GM12878 (cell line): ENCODE data around the gene SASH3. TPM values are rescaled to one million over a fixed set of nuclear protein-coding genes. Genes with fewer than 3 reads are reported as not detected.

Experiments
- ATAC-seq: fragments of 200-7000 bp; cut with Tn5 transposase; 3 replicates; pipeline ENCODE4 v1.9.1; 2020; ENCODE audit warnings: mild to moderate bottlenecking, moderate library complexity
- BruUV-seq: library from RNA; stranded (reverse); fragments of 400-500 nt; replicated peaks from 2 replicates; lab custom pipeline; 2021; lab: Mats Ljungman, UMichigan
- CTCF ChIA-PET: fragments of 300-600 bp; sonication (Branson Sonifier 250); formaldehyde crosslinking; extraction: SDS; loops from one replicate; lab custom pipeline; 2021; ENCODE audit warnings: inconsistent platforms; lab: Yijun Ruan, JAX
- POLR2A ChIA-PET: fragments of 350-600 bp; formaldehyde crosslinking; extraction: SDS; loops from one replicate; lab custom pipeline; 2021; ENCODE audit warnings: inconsistent platforms; lab: Charles Lee
- RAD21 ChIA-PET: fragments of 300-600 bp; sonication (Branson Sonifier 250); formaldehyde crosslinking; loops from one replicate; lab custom pipeline; 2023; ENCODE audit warnings: antibody characterized with exemption; ENCODE audit not compliant: unreplicated experiment; lab: Charles Lee
- SMC1A ChIA-PET: fragments of 300-600 bp; sonication (Branson Sonifier 250); formaldehyde crosslinking; loops from one replicate; lab custom pipeline; 2023; ENCODE audit not compliant: unreplicated experiment, uncharacterized antibody; lab: Charles Lee
- DNase-seq: peaks from one replicate; pipeline ENCODE4 v3.0.0-alpha.2; 2011; ENCODE audit warnings: low read depth, low spot score
- FAIRE-seq: peaks from 3 replicates; lab custom pipeline; 2011; peaks lifted over from hg19 to GRCh38; lab: Jason Lieb, UNC
- H2AFZ ChIP-seq: 2 replicates; pipeline ENCODE4 v1.6.0; 2011; ENCODE audit warnings: low read depth, low read length, control low read depth; ENCODE audit not compliant: control insufficient read depth
- H3K27ac ChIP-seq: 2 replicates; pipeline ENCODE4 v1.5.1; 2011; ENCODE audit warnings: control low read depth; ENCODE audit not compliant: control insufficient read depth, insufficient read depth
- H3K27me3 ChIP-seq, 2 experiments: replicated peaks in 1 of 2; 2 replicates each; pipeline versions ENCODE4 v1.6.0 to v1.6.1; 2011; ENCODE audit warnings: low read length in 1 of 2; ENCODE audit not compliant: control insufficient read depth in 2 of 2, insufficient read depth in 2 of 2
- H3K36me3 ChIP-seq, 2 experiments: 2 replicates each; pipeline ENCODE4 v1.5.1; 2011; ENCODE audit warnings: low read length in 1 of 2; ENCODE audit not compliant: control insufficient read depth in 2 of 2, insufficient read depth in 2 of 2
- H3K4me1 ChIP-seq: 2 replicates; pipeline ENCODE4 v1.6.1; 2011; ENCODE audit warnings: mild to moderate bottlenecking, low read length, moderate library complexity, mixed read lengths; ENCODE audit not compliant: control insufficient read depth, insufficient read depth
- H3K4me2 ChIP-seq: 2 replicates; pipeline ENCODE4 v1.6.0; 2011; ENCODE audit warnings: control low read depth; ENCODE audit not compliant: control insufficient read depth, insufficient read depth
- H3K4me3 ChIP-seq: fragments of 200-600 bp; sonication (generic); 2 replicates; pipeline ENCODE4 v1.5.1; 2016
- H3K79me2 ChIP-seq: 2 replicates; pipeline ENCODE4 v1.6.0; 2011; ENCODE audit warnings: low read length; ENCODE audit not compliant: control insufficient read depth, insufficient read depth
- H3K9ac ChIP-seq: 2 replicates; pipeline ENCODE4 v1.8.0; 2011; ENCODE audit warnings: low read length, control low read depth, mixed read lengths; ENCODE audit not compliant: control insufficient read depth, insufficient read depth
- H3K9me3 ChIP-seq: replicated peaks from 3 replicates; pipeline ENCODE4 v1.5.1; 2011; ENCODE audit warnings: mild to moderate bottlenecking, low read length; ENCODE audit not compliant: control insufficient read depth, insufficient read depth
- H4K20me1 ChIP-seq: 2 replicates; pipeline ENCODE4 v1.6.0; 2011; ENCODE audit not compliant: control insufficient read depth, insufficient read depth
- ATF7 ChIP-seq: fragments of 450-650 bp; IDR thresholded peaks from 2 replicates; pipeline ENCODE4 v1.6.1; 2016; ENCODE audit warnings: low read depth, mild to moderate bottlenecking
- BCLAF1 ChIP-seq: fragments of 450-650 bp; IDR thresholded peaks from 2 replicates; pipeline ENCODE4 v1.6.1; 2017; ENCODE audit warnings: antibody characterized with exemption, mild to moderate bottlenecking, moderate library complexity
- NKRF ChIP-seq: fragments of 450-650 bp; conservative IDR thresholded peaks from 2 replicates; pipeline ENCODE4 v1.6.1; 2017; ENCODE audit warnings: mild to moderate bottlenecking, moderate library complexity
- PRDM15 ChIP-seq: fragments of 450-650 bp; formaldehyde crosslinking; IDR thresholded peaks from 2 replicates; pipeline ENCODE4 v1.4.0; 2020; ENCODE audit warnings: mild to moderate bottlenecking, moderate library complexity
- TCF3 ChIP-seq: IDR thresholded peaks from 2 replicates; pipeline ENCODE4 v1.6.1; 2012; ENCODE audit warnings: low read depth, mild to moderate bottlenecking, low read length, borderline replicate concordance; ENCODE audit not compliant: insufficient read depth
- ZNF274 ChIP-seq: IDR thresholded peaks from one replicate; pipeline ENCODE4 v1.8.0; 2011; ENCODE audit not compliant: insufficient read length, insufficient read depth
- WGBS: methylation state at CpG from one replicate; pipeline ENCODE4 v1.1.6; 2016; ENCODE audit warnings: low lambda C conversion rate; ENCODE audit not compliant: insufficient replicate concordance, insufficient coverage; ENCODE audit errors: missing lambda C conversion rate; 5-methylcytosine and 5-hydroxymethylcytosine counted together
- in situ Hi-C: fragments of 300-500 bp; cut with MboI; formaldehyde crosslinking; loops from 9 replicates; pipeline ENCODE4 v1.14.3; 2018; ENCODE audit warnings: mixed read lengths
- intact Hi-C: fragments of 100-400 bp; cut with micrococcal nuclease; formaldehyde crosslinking; loops from one replicate; pipeline ENCODE4 v1.14.2; 2022; ENCODE audit not compliant: unreplicated experiment
- polyA plus RNA-seq, 11 experiments: library from polyadenylated mRNA; depleted of rRNA in 4 of 11; unstranded in 6 of 11; stranded (reverse) in 5 of 11; fragments of >200 nt; fragmentation: Nextera tagmentation in 4 of 11; fragmentation: Illumina TruSeq in 1 of 11; extraction: Ambion mirVana in 4 of 11; extraction: Trizol in 1 of 11; gene quantifications; 1 replicate in 1 of 11; 2 replicates in 10 of 11; pipeline versions ENCODE4 v1.2.1 to v1.2.3, GENCODE V29; 2011 to 2016; ENCODE audit warnings: inconsistent platforms in 2 of 11, missing spikeins in 2 of 11, low read depth in 1 of 11
- total RNA-seq, 4 experiments: library from RNA; depleted of rRNA in 3 of 4; stranded (reverse); fragments of >200 nt in 3 of 4; fragmentation: Illumina TruSeq in 1 of 4; extraction: Trizol in 1 of 4; gene quantifications; 2 replicates each; pipeline versions ENCODE4 v1.2.1 to v1.2.3, GENCODE V29; 2013 to 2021
- TF ChIP-seq, protein P1 (sequence below), 3 experiments: IDR thresholded peaks in 2 of 3; conservative IDR thresholded peaks in 1 of 3; 2 replicates each; pipeline ENCODE4 v1.5.1; 2011; ENCODE audit warnings: low read depth in 3 of 3, low read length in 3 of 3, mild to moderate bottlenecking in 3 of 3, control low read depth in 2 of 3, moderate library complexity in 2 of 3, inconsistent platforms in 1 of 3, mixed read lengths in 1 of 3; ENCODE audit not compliant: control insufficient read depth in 2 of 3, insufficient read depth in 1 of 3; ENCODE audit errors: extremely low read depth in 1 of 3
- TF ChIP-seq, protein P2 (sequence below): IDR thresholded peaks from 2 replicates; pipeline ENCODE4 v1.6.1; 2011; ENCODE audit warnings: mild to moderate bottlenecking, low read depth, low read length, moderate library complexity; ENCODE audit not compliant: insufficient replicate concordance
- TF ChIP-seq, protein P3 (sequence below): fragments of 450-650 bp; IDR thresholded peaks from 2 replicates; pipeline ENCODE4 v1.6.1; 2016; ENCODE audit warnings: mild to moderate bottlenecking

SASH3 gene
- total and polyA plus RNA-seq, 10 of the 15 experiments (the other 5 are each of a cell fraction or from before 2014, with no cell fraction given): 23.1 to 233 (median 160) TPM

DNA sequence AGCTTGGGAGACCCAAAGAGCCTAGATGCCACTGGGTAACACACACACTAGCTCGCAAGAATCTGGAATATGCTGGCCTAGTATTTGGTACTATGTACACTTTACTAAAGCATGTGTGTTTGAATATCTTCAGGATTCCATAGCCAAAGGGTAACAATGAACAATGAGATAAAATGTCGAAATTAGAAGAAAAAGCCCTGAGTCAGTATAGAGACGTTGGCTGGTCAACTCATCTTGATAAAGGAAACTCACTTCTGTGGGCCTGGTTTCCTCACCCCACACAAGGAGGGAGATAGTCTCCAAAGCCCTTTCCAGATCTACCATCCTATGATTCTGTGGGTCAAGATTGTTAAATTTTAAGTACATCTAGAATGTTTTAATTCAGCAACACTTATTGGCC, 57.1 kb downstream of the SASH3 start:
- Histone ChIP-seq H3K27ac (no peak overlapping the region), H3K4me2 (no peak overlapping the region), H3K4me3 (no peak overlapping the region), H2AFZ (no peak overlapping the region), H3K27me3 (no peaks in the 10 kb centered on the region), H3K9me3 (no peaks in the 10 kb centered on the region), H4K20me1 (no peaks in the 10 kb centered on the region), H3K4me1 (no peaks in the 10 kb centered on the region), H3K79me2 (no peaks in the 10 kb centered on the region), H3K9ac (no peak overlapping the region), H3K36me3 (0 out of 4 replicates have a peak, but pooled peaks cover 0 to 3% of the 10 kb centered on the region in 2 experiments)
- no peak for DNase-seq
- FAIRE-seq: peak; percentile 41
- CTCF ChIA-PET: interaction anchor here (0.6 to 1.1 kb wide), 2 partner anchors 202 to 236 kb away, joined by 3 read pairs; no protein-coding TSS in a partner anchor
- RAD21 ChIA-PET: no interaction called here
- SMC1A ChIA-PET: interaction anchor here (2.3 kb wide), 1 partner anchor 13 kb away, joined by 7 read pairs; no protein-coding TSS in a partner anchor
- BruUV-seq: no TSS peak
- intact Hi-C loops (no loop called here), in situ Hi-C loops (no loop called here)
- POLR2A ChIA-PET: no interaction called here
- WGBS: 58% methylated on average over 3 of the region's 3 CpGs
- no peak for ATAC-seq
- TF ChIP-seq TCF3 (no peak), BCLAF1 (no peak), NKRF (no peak), PRDM15 (CRISPR knock-in tag) (no peak), ATF7 (no peak), ZNF274 (no peak)
- TF ChIP-seq, protein P1, sequence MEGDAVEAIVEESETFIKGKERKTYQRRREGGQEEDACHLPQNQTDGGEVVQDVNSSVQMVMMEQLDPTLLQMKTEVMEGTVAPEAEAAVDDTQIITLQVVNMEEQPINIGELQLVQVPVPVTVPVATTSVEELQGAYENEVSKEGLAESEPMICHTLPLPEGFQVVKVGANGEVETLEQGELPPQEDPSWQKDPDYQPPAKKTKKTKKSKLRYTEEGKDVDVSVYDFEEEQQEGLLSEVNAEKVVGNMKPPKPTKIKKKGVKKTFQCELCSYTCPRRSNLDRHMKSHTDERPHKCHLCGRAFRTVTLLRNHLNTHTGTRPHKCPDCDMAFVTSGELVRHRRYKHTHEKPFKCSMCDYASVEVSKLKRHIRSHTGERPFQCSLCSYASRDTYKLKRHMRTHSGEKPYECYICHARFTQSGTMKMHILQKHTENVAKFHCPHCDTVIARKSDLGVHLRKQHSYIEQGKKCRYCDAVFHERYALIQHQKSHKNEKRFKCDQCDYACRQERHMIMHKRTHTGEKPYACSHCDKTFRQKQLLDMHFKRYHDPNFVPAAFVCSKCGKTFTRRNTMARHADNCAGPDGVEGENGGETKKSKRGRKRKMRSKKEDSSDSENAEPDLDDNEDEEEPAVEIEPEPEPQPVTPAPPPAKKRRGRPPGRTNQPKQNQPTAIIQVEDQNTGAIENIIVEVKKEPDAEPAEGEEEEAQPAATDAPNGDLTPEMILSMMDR (IDR thresholded peaks at IDR 0.05 in 2 of 3, conservative IDR thresholded peaks at IDR 0.05 in 1 of 3; ENCODE audit: control insufficient read depth in 2 of 3, extremely low read depth in 1 of 3, insufficient read depth in 1 of 3, low read depth in 3 of 3, low read length in 3 of 3): no peak
- TF ChIP-seq, protein P2, sequence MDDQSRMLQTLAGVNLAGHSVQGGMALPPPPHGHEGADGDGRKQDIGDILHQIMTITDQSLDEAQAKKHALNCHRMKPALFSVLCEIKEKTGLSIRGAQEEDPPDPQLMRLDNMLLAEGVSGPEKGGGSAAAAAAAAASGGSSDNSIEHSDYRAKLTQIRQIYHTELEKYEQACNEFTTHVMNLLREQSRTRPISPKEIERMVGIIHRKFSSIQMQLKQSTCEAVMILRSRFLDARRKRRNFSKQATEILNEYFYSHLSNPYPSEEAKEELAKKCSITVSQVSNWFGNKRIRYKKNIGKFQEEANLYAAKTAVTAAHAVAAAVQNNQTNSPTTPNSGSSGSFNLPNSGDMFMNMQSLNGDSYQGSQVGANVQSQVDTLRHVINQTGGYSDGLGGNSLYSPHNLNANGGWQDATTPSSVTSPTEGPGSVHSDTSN: no peak
- TF ChIP-seq, protein P3, sequence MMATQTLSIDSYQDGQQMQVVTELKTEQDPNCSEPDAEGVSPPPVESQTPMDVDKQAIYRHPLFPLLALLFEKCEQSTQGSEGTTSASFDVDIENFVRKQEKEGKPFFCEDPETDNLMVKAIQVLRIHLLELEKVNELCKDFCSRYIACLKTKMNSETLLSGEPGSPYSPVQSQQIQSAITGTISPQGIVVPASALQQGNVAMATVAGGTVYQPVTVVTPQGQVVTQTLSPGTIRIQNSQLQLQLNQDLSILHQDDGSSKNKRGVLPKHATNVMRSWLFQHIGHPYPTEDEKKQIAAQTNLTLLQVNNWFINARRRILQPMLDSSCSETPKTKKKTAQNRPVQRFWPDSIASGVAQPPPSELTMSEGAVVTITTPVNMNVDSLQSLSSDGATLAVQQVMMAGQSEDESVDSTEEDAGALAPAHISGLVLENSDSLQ: no peak
